OCI-LY7 (cell line): ENCODE data around the gene MT1HL1.

ENCODE experiments used
- CTCF ChIP-seq: fragments of 200-600 bp; sonication (generic); conservative IDR thresholded peaks from 2 replicates; pipeline ENCODE4 v1.5.1; 2014; ENCODE audit warnings: mild to moderate bottlenecking, antibody characterized with exemption, low read length, moderate library complexity, mixed read lengths
- EZH2phosphoT487 ChIP-seq: fragments of 200-600 bp; sonication (generic); IDR thresholded peaks from 2 replicates; pipeline ENCODE4 v1.6.1; 2018; ENCODE audit warnings: low read depth, borderline replicate concordance, mild to moderate bottlenecking, mixed run types, antibody characterized with exemption, low read length, moderate library complexity, mixed read lengths

GRCh38 chr1:237045278-237046016 lies 41.2 kb upstream of the MT1HL1 start:
- TF ChIP-seq CTCF = peak; percentile 24; the same call in 1 of the 2 replicates
- TF ChIP-seq EZH2phosphoT487 = no peak
